K562 (cell line): ENCODE measurements around the gene XPOT. TPM values are rescaled to one million over a fixed set of nuclear protein-coding genes. Genes with fewer than 3 reads are reported as not detected.

Experiments used
- ARID2 ChIP-seq: fragments of 450-650 bp; IDR thresholded peaks from 2 replicates; pipeline ENCODE4 v1.6.1; 2017; ENCODE audit warnings: antibody characterized with exemption, mild to moderate bottlenecking
- ATF7 ChIP-seq: fragments of 450-650 bp; IDR thresholded peaks from 2 replicates; pipeline ENCODE4 v1.7.1; 2014; ENCODE audit warnings: mild to moderate bottlenecking, moderate library complexity
- CREBBP ChIP-seq: IDR thresholded peaks from one replicate; pipeline ENCODE4 v1.6.1; 2012; ENCODE audit warnings: low read depth, mild to moderate bottlenecking, control low read depth, inconsistent platforms, low read length
- CREM ChIP-seq: IDR thresholded peaks from 2 replicates; pipeline ENCODE4 v1.6.1; 2014; ENCODE audit warnings: antibody characterized with exemption, low read depth
- ERF ChIP-seq: fragments of 450-650 bp; formaldehyde crosslinking; IDR thresholded peaks from 2 replicates; pipeline ENCODE4 v1.4.0; 2020; ENCODE audit warnings: mild to moderate bottlenecking, mixed read lengths
- FOS ChIP-seq: IDR thresholded peaks from 3 replicates; pipeline ENCODE4 v1.6.1; 2011; ENCODE audit not compliant: insufficient read length; ENCODE audit errors: extremely low read depth
- FOSL1 ChIP-seq: fragments of 200-800 bp; sonication (Bioruptor generic); conservative IDR thresholded peaks from 2 replicates; pipeline ENCODE4 v1.6.1; 2016; ENCODE audit warnings: missing genetic modification characterization, missing compliant biosample characterization
- FOXA3 ChIP-seq, 2 experiments: fragments of 450-650 bp in 1 of 2; sonication (generic) in 1 of 2; formaldehyde crosslinking; IDR thresholded peaks in 1 of 2; conservative IDR thresholded peaks in 1 of 2; 2 replicates each; pipeline versions ENCODE4 v1.4.0 to v1.8.0; 2020 to 2022; ENCODE audit warnings: mild to moderate bottlenecking in 2 of 2, missing genetic modification reagents in 1 of 2
- FOXK1 ChIP-seq: sonication (generic); formaldehyde crosslinking; IDR thresholded peaks from 2 replicates; pipeline ENCODE4 v1.8.0; 2022; ENCODE audit warnings: missing genetic modification reagents, mild to moderate bottlenecking, borderline replicate concordance
- HDAC8 ChIP-seq: fragments of 450-650 bp; IDR thresholded peaks from 2 replicates; pipeline ENCODE4 v1.6.1; 2016; ENCODE audit warnings: mild to moderate bottlenecking, missing genetic modification characterization, moderate library complexity, missing compliant biosample characterization
- HSF4 ChIP-seq: fragments of 250-450 bp; sonication (Bioruptor Pico); IDR thresholded peaks from 2 replicates; pipeline ENCODE4 v2.1.2; 2022; ENCODE audit warnings: mild to moderate bottlenecking, moderate library complexity, borderline replicate concordance
- ILK ChIP-seq: fragments of 450-650 bp; IDR thresholded peaks from 2 replicates; pipeline ENCODE4 v1.6.1; 2016; ENCODE audit warnings: missing genetic modification characterization, low read depth, mild to moderate bottlenecking, missing compliant biosample characterization, moderate library complexity, borderline replicate concordance
- RCOR1 ChIP-seq, 2 experiments: IDR thresholded peaks; 2 replicates each; pipeline ENCODE4 v1.6.1; 2012; ENCODE audit warnings: low read depth in 2 of 2, low read length in 2 of 2, borderline replicate concordance in 1 of 2, improper control_type of control experiment in 1 of 2
- SETDB1 ChIP-seq: IDR thresholded peaks from one replicate; pipeline ENCODE4 v1.6.1; 2012; ENCODE audit warnings: low read length, control low read depth, inconsistent platforms
- SIN3B ChIP-seq: fragments of 450-650 bp; IDR thresholded peaks from 2 replicates; pipeline ENCODE4 v1.6.1; 2017; ENCODE audit warnings: low read depth, mild to moderate bottlenecking, moderate library complexity
- SMARCA4 ChIP-seq: fragments of 450-650 bp; IDR thresholded peaks from 2 replicates; pipeline ENCODE4 v1.6.1; 2016
- SNIP1 ChIP-seq: fragments of 450-650 bp; IDR thresholded peaks from 2 replicates; pipeline ENCODE4 v1.7.1; 2017; ENCODE audit warnings: low read depth, mild to moderate bottlenecking
- U2AF1 ChIP-seq: fragments of 200-400 bp; formaldehyde crosslinking; optimal IDR thresholded peaks from 2 replicates; pipeline ENCODE3; 2017; ENCODE audit warnings: mild to moderate bottlenecking, low read depth, low read length, moderate library complexity
- ZNF699 ChIP-seq: fragments of 250-450 bp; sonication (Bioruptor Pico); IDR thresholded peaks from 2 replicates; pipeline ENCODE4 v1.8.0; 2021; ENCODE audit warnings: mild to moderate bottlenecking, moderate library complexity; ENCODE audit not compliant: insufficient replicate concordance
- ZNF740 ChIP-seq, 3 experiments: fragments of 200-800 bp in 1 of 3; sonication (Bioruptor generic) in 1 of 3; sonication (generic) in 1 of 3; formaldehyde crosslinking in 1 of 3; IDR thresholded peaks; 2 replicates each; pipeline versions ENCODE4 v1.6.1 to v1.8.0; 2016 to 2022; ENCODE audit warnings: mild to moderate bottlenecking in 2 of 3, missing compliant biosample characterization in 2 of 3, missing genetic modification characterization in 2 of 3, missing genetic modification reagents in 1 of 3
- ZSCAN29 ChIP-seq: fragments of 450-650 bp; IDR thresholded peaks from 2 replicates; pipeline ENCODE4 v1.6.1; 2017
- polyA plus RNA-seq, 8 experiments: library from polyadenylated mRNA; depleted of rRNA in 4 of 8; stranded (reverse) in 5 of 8; unstranded in 3 of 8; fragments of >200 nt; fragmentation: Nextera tagmentation in 2 of 8; fragmentation: Illumina TruSeq in 1 of 8; extraction: Ambion mirVana in 2 of 8; extraction: Trizol in 1 of 8; gene quantifications; 2 replicates each; pipeline versions ENCODE4 v1.2.1 to v1.2.3, GENCODE V29; 2011 to 2014; ENCODE audit warnings: inconsistent platforms in 1 of 8, missing spikeins in 1 of 8
- total RNA-seq, 7 experiments: library from RNA; depleted of rRNA in 6 of 7; stranded (reverse); fragments of >200 nt in 6 of 7; fragmentation: Illumina TruSeq in 2 of 7; extraction: Trizol in 2 of 7; gene quantifications; 2 replicates each; pipeline versions ENCODE4 v1.2.1 to v1.2.3, GENCODE V29; 2011 to 2021; ENCODE audit warnings: low replicate concordance in 1 of 7
- TF ChIP-seq, protein P1 (sequence below): fragments of 450-650 bp; IDR thresholded peaks from 2 replicates; pipeline ENCODE4 v1.6.1; 2016; ENCODE audit warnings: mild to moderate bottlenecking
- TF ChIP-seq, protein P2 (sequence below): fragments of 250-450 bp; sonication (Bioruptor Pico); IDR thresholded peaks from 2 replicates; pipeline ENCODE4 v1.6.1; 2021; ENCODE audit warnings: mild to moderate bottlenecking

The XPOT gene
- total and polyA plus RNA-seq, 9 of the 15 experiments (the other 6 are each of a cell fraction or from before 2014, with no cell fraction given): 26.2 to 192 (median 102) TPM

GRCh38 chr12:64451687-64452558 lies 47.7 kb downstream of the XPOT start, which contains the start of gene TBK1 (continued):
- TF ChIP-seq ILK (tag) (no peak), RCOR1 (IDR thresholded peaks at IDR 0.05; ENCODE audit: borderline replicate concordance in 1 of 2, low read depth in 2 of 2, low read length in 2 of 2) (0 out of 4 replicates have a peak, but pooled peaks of 1 of the 2 experiments have one; percentile 7), FOS (no peak), ZNF699 (CRISPR knock-in tag) (no peak), FOXA3 (CRISPR knock-in tag; conservative IDR thresholded peaks at IDR 0.05 in 1 of 2, IDR thresholded peaks at IDR 0.05 in 1 of 2) (0 out of 4 replicates have a peak, but pooled peaks of 1 of the 2 experiments have one; percentile 21), ARID2 (no peak), ZSCAN29 (peak; percentile 98), SETDB1 (no peak), HSF4 (CRISPR knock-in tag) (no peak), U2AF1 (peak; percentile 49), HDAC8 (tag) (no peak), SMARCA4 (peak; percentile 36; the same call in 1 of the 2 replicates), ATF7 (peak; percentile 75), FOXK1 (peak; percentile 44; the same call in 1 of the 2 replicates), FOSL1 (peak; percentile 81), SIN3B (peak; percentile 66; the same call in 1 of the 2 replicates), SNIP1 (no peak), CREM (peak; percentile 23), CREBBP (no peak), ERF (0 out of 2 replicates have a peak, but pooled peaks have one; percentile 3), ZNF740 (CRISPR knock-in tag; IDR thresholded peaks at IDR 0.05) (peak; percentile 63; the same call in 1 of the 2 replicates), ZNF740 (tag; IDR thresholded peaks at IDR 0.05) (no peak)
- TF ChIP-seq, protein P1, sequence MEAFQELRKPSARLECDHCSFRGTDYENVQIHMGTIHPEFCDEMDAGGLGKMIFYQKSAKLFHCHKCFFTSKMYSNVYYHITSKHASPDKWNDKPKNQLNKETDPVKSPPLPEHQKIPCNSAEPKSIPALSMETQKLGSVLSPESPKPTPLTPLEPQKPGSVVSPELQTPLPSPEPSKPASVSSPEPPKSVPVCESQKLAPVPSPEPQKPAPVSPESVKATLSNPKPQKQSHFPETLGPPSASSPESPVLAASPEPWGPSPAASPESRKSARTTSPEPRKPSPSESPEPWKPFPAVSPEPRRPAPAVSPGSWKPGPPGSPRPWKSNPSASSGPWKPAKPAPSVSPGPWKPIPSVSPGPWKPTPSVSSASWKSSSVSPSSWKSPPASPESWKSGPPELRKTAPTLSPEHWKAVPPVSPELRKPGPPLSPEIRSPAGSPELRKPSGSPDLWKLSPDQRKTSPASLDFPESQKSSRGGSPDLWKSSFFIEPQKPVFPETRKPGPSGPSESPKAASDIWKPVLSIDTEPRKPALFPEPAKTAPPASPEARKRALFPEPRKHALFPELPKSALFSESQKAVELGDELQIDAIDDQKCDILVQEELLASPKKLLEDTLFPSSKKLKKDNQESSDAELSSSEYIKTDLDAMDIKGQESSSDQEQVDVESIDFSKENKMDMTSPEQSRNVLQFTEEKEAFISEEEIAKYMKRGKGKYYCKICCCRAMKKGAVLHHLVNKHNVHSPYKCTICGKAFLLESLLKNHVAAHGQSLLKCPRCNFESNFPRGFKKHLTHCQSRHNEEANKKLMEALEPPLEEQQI: no peak
- TF ChIP-seq, protein P2, sequence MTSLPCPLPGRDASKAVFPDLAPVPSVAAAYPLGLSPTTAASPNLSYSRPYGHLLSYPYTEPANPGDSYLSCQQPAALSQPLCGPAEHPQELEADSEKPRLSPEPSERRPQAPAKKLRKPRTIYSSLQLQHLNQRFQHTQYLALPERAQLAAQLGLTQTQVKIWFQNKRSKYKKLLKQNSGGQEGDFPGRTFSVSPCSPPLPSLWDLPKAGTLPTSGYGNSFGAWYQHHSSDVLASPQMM (CRISPR knock-in tag): no peak
